ENCODE results near the gene TDRD10. TPM values are rescaled to one million over a fixed set of nuclear protein-coding genes. Genes with fewer than 3 reads are reported as not detected.

TDRD10 gene
- total and polyA plus RNA-seq, 8 donors = 0.18 to 4.1 (median 1.4) TPM; not detected in 2

DNA sequence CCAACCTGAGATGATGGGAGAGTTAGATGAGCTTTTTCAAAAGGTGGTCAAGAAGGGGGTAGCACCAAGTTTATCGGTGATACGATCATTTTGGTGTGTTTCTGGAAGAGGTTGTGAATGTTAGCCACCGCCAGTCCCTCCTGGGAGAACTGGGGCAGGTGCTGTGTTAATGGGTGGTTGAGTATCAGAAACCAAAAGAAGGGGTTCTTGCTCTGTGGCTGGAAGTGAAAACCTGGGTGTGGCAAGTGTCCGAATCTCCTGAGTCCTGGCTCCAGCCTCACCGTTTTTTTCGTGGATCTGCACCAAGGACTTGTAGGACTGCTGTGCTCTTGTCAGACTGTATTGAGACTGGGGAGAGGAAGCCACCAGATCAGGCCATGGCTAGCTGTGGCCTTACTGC lies 48.6 kb downstream of the TDRD10 start:
- intact Hi-C loops (cut with DNase I; ENCODE audit: low total_unique reads) = no loop called here
- Histone ChIP-seq H3K27ac (no peak overlapping the region), H3K36me3 (peaks cover 69 to 74% (median 71%) of the 10 kb centered on the region in 4 donors), H3K27me3 (no peaks in the 10 kb centered on the region), H3K4me1 (peaks cover 11 to 73% (median 45%) of the 10 kb centered on the region in 4 donors), H3K4me3 (no peak overlapping the region), H3K9me3 (no peaks in the 10 kb centered on the region)
- WGBS, 5 donors = 65 to 79% (median 68%) methylated on average over 6 of the region's 6 CpGs
- TF ChIP-seq POLR2A (IDR thresholded peaks at IDR 0.05) = no peak
- no peak for TF ChIP-seq POLR2AphosphoS5 (IDR thresholded peaks at IDR 0.05)
- TF ChIP-seq, protein P1, sequence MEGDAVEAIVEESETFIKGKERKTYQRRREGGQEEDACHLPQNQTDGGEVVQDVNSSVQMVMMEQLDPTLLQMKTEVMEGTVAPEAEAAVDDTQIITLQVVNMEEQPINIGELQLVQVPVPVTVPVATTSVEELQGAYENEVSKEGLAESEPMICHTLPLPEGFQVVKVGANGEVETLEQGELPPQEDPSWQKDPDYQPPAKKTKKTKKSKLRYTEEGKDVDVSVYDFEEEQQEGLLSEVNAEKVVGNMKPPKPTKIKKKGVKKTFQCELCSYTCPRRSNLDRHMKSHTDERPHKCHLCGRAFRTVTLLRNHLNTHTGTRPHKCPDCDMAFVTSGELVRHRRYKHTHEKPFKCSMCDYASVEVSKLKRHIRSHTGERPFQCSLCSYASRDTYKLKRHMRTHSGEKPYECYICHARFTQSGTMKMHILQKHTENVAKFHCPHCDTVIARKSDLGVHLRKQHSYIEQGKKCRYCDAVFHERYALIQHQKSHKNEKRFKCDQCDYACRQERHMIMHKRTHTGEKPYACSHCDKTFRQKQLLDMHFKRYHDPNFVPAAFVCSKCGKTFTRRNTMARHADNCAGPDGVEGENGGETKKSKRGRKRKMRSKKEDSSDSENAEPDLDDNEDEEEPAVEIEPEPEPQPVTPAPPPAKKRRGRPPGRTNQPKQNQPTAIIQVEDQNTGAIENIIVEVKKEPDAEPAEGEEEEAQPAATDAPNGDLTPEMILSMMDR (IDR thresholded peaks at IDR 0.05) = no peak
- TF ChIP-seq EP300 (IDR thresholded peaks at IDR 0.05) = no peak
- DNase-seq = no peak

DNA sequence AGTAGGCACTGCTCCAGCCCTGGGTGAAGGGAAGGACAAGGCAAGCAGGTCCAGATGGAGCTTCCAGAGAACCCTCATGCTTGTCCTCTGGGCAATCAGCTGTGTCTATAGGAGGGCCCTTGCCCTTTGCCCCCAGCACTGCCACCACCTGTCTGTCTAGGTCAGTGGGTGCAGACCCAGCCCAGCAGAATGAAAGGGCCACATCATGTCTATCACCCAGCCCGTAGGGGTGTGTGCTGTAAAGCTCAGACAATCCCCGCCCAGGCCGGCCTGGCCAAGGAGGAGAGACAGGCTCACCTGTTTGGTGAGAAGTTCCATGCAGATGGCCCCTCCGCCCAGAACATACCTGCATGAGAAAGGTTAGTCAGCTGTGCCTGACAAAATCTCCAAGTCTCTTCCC lies 49.5 kb downstream of the TDRD10 start:
- Histone ChIP-seq H3K27ac (no peak overlapping the region), H3K4me1 (peaks cover 18 to 81% (median 53%) of the 10 kb centered on the region in 4 donors), H3K27me3 (no peaks in the 10 kb centered on the region), H3K4me3 (no peak overlapping the region), H3K36me3 (peaks cover 71 to 78% (median 74%) of the 10 kb centered on the region in 4 donors), H3K9me3 (no peaks in the 10 kb centered on the region)
- intact Hi-C loops (cut with DNase I; ENCODE audit: low total_unique reads) = no loop called here
- TF ChIP-seq EP300 (IDR thresholded peaks at IDR 0.05) = no peak
- no peak for TF ChIP-seq POLR2A (IDR thresholded peaks at IDR 0.05)
- TF ChIP-seq POLR2AphosphoS5 (IDR thresholded peaks at IDR 0.05) = no peak
- TF ChIP-seq, protein P1 (IDR thresholded peaks at IDR 0.05) = no peak
- WGBS, 5 donors = 77 to 100% (median 84%) methylated on average over 1 to 4 of the region's 4 CpGs
- no peak for DNase-seq

DNA sequence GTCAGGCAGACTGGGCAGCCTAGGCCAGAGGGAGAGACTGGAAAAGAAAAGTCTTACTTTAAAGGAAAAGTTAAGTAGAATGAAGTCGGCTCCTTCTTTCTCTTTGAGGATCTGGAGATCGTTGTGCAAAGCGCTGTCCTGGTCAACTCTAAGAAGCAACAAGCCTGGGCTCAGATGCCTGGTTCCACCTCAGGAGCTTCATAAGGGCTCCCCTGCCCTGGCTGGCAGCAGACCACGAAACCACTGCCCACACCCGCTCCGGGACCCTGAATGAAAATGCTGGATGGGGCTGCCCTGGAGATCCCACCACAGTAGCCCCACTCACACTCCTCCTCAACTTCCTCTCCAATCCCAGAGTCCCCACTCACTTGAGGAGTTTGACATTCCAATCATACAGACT lies 50.0 kb downstream of the TDRD10 start:
- H3K4me1 ChIP-seq = peaks cover 24 to 81% (median 55%) of the 10 kb centered on the region in 4 donors
- TF ChIP-seq EP300 (IDR thresholded peaks at IDR 0.05) (no peak), POLR2A (IDR thresholded peaks at IDR 0.05) (no peak), POLR2AphosphoS5 (IDR thresholded peaks at IDR 0.05) (no peak)
- no peak overlapping the region for H3K4me3 ChIP-seq
- intact Hi-C loops (cut with DNase I; ENCODE audit: low total_unique reads) = no loop called here
- H3K27me3 ChIP-seq = no peaks in the 10 kb centered on the region
- WGBS, 5 donors = 87 to 97% (median 97%) methylated on average over 5 to 6 of the region's 6 CpGs
- H3K27ac ChIP-seq = peak overlapping the region in 2 of 5 donors; percentile 2 to 60
- no peaks in the 10 kb centered on the region for H3K9me3 ChIP-seq
- H3K36me3 ChIP-seq = peaks cover 71 to 78% (median 74%) of the 10 kb centered on the region in 4 donors
- DNase-seq = no peak

DNA sequence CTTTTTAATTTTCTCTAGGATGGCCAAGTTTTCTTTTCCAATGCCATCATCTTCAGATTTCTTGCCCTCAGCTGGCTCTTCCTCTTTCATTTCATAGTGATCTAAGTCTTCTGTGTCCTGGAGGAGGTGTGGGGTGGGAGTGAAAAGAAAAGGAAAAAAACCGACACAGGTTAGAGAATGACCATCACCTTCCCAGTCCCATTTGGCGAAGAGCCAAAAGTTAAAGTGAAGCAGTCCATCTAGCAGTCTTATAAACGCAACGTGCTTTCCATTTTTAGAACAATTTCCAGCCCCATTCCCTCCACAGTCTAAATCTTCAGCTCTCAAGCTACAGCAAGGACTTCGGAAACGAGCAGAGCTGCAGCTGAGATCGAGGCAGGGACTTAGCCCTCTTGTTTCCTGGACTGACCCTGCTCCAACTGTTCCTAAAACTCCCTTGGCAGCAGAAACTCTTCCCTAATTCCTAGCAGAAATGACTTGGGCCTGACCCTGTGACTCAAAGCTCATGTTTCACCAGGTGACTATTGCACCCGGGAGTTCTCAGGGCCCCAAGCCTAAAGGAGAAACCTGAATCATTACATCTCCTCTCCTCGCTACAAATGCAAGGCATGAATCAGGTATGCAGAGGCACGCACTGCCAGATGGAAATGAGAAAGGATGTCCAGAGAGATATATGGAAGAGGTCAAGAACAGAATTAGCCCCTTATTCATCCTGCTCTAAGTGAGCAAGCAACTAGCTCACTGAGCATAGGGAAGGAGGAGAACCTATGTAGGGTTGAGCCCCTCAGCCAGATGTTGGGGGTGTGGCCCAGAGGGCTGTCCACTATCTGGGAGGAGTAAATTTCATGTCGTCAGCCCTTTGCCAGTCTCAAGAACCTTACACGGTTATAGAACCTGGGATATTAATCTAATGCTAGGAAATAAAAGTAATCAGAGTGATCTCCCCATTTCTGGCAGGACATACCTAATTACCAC lies 51.3 kb downstream of the TDRD10 start:
- intact Hi-C loops (cut with DNase I; ENCODE audit: low total_unique reads) = no loop called here
- DNase-seq = no peak
- no peaks in the 10 kb centered on the region for H3K27me3 ChIP-seq
- H3K36me3 ChIP-seq = peaks cover 71 to 77% (median 74%) of the 10 kb centered on the region in 4 donors
- H3K4me1 ChIP-seq = peaks cover 25 to 77% (median 53%) of the 10 kb centered on the region in 4 donors
- no peaks in the 10 kb centered on the region for H3K9me3 ChIP-seq
- H3K4me3 ChIP-seq = no peak overlapping the region
- TF ChIP-seq EP300 (IDR thresholded peaks at IDR 0.05) (no peak), POLR2AphosphoS5 (IDR thresholded peaks at IDR 0.05) (no peak), POLR2A (IDR thresholded peaks at IDR 0.05) (no peak)
- TF ChIP-seq, protein P1 (IDR thresholded peaks at IDR 0.05) = no peak
- peak overlapping the region in 2 of 5 donors; percentile 2 to 60 for H3K27ac ChIP-seq
- 47 to 73% (median 60%) methylated on average over 12 of the region's 12 CpGs for WGBS, 5 donors
